GM18507 (cell line): ENCODE results near the gene TNFRSF13B.
"Not testable (repeated sequence)": the region's sequence is repeated elsewhere in the genome, so short reads cannot be mapped to it uniquely, and the experiment has no call there.

Experiments used
- DNase-seq: peaks from one replicate; pipeline ENCODE4 v3.0.0; 2011; ENCODE audit warnings: low read depth; ENCODE audit not compliant: insufficient read length; ENCODE audit errors: extremely low spot score
- FAIRE-seq: peaks from 2 replicates; lab custom pipeline; 2011; peaks lifted over from hg19 to GRCh38; lab: Jason Lieb, UNC

TNFRSF13B gene

DNA sequence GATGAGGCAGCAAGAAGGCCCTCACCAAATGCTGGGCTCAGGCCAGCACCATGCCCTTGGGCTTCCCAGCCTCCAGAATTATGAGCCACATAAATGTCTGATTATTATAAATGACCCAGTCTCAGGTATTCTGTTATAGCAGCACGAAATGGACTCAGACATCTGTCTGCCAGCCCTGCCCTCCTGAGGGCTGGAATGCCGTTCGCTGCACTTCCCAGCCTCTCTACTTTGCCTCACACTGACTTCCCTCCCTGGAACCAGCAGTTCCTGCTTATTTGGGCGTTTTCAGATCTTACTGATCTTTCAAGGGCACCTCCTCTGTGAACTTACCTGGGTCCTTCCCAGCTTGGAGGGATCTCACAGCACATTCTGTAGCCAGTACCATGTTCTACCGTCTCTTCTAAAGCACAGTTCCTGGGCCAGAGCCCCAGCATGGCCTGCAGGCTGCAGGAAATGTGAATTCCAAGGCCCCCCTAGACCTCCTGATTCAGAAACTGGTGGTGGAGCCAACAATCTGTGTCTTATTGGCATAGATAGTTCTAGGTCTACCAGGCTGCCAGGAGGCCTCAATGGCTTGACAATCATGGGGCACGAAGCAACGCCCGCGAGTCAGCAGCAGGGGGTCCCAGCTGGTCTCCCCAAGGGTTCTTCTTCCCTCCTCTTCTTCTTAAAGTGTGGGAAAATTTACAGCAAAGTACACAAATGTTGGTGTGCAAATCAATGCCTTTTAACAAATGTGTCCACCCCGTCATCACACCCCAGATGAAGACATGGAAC is 36.9 kb upstream of the TNFRSF13B start:
- FAIRE-seq, DNase-seq: not testable (repeated sequence)

GRCh38 chr17:17007891-17008290 is 36.0 kb upstream of the TNFRSF13B start:
- not testable (repeated sequence) for DNase-seq, FAIRE-seq

DNA sequence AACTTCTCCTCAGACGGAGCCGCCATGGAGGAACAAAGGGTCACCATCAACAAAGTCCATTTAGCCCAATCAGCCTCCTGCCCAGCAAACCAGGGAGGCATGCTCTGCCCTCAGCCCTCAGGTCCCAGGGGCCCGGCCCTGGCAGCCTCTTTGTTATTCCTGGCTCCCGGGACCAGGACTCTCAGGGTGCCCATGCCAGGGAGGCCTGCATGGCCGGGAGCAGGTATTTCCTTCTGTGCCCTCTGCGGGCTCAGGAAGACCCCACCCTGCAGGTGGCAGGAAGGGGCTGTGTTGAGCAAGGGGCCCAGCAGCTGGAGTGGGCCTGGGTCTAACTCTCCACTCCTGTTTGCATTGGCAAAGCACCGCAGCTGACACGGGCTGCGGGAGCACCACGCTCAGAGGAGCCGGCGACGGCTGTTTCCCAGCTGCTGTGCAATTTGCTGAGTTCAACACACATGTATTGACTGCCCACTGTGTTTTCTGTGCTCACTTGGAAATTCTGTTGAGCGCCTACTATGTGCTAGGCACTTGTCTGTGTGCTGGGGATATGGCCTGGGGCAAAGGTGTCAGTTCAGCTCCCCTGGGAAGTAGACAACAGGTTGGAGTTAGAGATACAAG is 33.2 kb upstream of the TNFRSF13B start:
- not testable (repeated sequence) for FAIRE-seq, DNase-seq

- FAIRE-seq (no peak), DNase-seq (no peak)
Measured at GRCh38 chr17:17004251-17004996, 32.5 kb upstream of the TNFRSF13B start.

- not testable (repeated sequence) for DNase-seq, FAIRE-seq
Measured at GRCh38 chr17:17002731-17003715, 31.1 kb upstream of the TNFRSF13B start.

- DNase-seq = peak; percentile 71
- FAIRE-seq = peak; percentile 88
Measured at GRCh38 chr17:17001874-17002520, 30.1 kb upstream of the TNFRSF13B start.

GRCh38 chr17:17001076-17001777 is 29.3 kb upstream of the TNFRSF13B start:
- DNase-seq (no peak), FAIRE-seq (no peak)

- FAIRE-seq = no peak
- no peak for DNase-seq
Measured at GRCh38 chr17:16999931-17000625, 28.2 kb upstream of the TNFRSF13B start.

DNA sequence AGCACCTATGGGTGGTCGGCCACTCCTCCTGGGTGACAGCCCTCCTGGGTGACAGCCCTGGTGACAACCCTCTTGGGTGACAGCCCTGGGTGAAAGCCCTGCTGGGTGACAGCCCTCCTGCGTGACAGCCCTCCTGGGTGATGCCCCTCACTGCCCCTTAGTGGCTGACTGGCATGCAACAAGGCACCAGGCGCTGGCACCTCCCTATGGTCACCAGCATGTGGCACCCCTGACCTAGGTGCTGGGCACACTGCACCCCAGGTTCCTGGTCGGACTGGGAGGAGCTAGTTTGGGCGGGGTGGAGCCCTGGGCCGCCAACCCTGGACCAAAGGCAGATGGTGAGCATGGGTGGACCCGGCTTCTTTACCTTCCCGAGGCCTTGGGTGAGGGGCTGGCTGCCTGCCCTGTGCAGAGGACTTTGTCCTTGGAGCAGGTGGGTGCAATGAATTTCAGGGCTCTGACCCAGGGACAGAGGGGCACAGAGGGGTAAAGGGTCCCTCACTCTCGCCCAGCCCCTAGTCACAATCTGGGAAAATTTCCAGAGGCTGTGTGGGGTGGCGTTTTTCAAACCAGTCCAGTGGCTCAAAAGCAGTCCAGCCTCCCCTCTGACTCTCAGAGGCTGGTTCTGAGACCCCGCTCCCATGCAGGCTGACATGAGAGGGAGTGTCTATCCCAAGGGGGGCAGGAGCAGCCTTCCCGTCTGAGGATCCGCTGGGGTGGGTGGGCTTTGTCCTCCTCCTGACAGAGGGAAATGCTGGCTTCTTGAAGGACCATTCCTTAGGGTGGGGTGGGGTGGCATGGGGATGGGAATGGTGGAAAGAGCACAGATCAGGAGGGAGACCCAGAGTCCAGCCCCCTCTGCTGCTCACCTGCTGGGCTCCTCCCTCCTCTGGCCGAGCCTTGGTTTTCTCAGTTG is 25.9 kb upstream of the TNFRSF13B start:
- FAIRE-seq (peak; percentile 86), DNase-seq (no peak)

- FAIRE-seq, DNase-seq: not testable (repeated sequence)
Measured at GRCh38 chr17:16996726-16997125, 24.8 kb upstream of the TNFRSF13B start.

GRCh38 chr17:16995930-16996329 is 24.0 kb upstream of the TNFRSF13B start:
- DNase-seq = no peak
- no peak for FAIRE-seq

DNA sequence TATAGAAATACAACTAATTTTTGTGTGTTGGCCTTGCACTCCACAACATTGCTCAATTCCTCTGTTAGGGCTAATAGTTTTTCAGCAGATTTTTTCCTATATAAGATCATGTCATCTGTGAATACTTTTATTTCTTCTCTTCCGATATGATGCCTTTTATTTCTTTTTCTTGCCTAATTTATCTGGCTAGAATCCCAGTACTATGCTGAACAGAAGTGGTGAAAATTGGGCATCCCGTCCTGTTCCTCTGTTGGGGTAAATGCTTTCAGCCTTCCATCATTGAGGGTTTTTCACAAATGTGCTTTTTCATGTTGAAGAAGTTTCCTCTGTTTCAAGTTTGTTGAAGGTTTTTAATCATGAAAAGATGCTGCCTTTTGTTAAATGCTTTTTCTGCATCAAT is 22.7 kb upstream of the TNFRSF13B start:
- no peak for FAIRE-seq
- no peak for DNase-seq

DNA sequence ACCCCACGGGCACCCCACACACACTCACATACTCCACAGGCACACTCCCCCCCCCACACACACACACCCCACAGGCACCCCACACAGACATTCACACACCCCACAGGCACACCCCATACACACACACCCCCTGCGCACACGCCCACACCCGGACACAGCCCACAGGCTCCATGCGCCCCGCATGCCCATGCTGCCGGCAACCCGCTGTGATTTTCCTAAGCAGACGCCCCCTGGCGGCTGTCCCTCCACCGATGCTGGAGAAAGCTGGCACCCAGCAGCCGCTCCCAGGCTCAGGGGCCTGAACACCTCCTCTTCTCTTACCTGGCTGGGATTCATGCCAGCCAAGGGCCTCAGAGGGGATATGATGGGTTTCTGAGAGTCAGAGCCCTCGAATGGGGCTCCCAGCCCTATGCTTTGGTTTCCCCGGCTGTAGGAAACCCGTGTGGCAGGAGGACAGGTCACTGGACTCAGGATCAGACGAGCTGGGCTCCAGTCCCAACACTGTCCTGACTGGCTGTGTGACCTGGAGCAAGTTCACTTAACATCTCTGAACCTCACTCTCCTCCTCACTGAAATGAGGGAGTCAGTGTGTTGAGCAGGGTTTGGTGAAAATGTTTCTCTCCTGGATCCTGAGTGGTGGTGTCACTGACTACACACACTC is 19.6 kb upstream of the TNFRSF13B start:
- peak; percentile 83 for FAIRE-seq
- no peak for DNase-seq

DNA sequence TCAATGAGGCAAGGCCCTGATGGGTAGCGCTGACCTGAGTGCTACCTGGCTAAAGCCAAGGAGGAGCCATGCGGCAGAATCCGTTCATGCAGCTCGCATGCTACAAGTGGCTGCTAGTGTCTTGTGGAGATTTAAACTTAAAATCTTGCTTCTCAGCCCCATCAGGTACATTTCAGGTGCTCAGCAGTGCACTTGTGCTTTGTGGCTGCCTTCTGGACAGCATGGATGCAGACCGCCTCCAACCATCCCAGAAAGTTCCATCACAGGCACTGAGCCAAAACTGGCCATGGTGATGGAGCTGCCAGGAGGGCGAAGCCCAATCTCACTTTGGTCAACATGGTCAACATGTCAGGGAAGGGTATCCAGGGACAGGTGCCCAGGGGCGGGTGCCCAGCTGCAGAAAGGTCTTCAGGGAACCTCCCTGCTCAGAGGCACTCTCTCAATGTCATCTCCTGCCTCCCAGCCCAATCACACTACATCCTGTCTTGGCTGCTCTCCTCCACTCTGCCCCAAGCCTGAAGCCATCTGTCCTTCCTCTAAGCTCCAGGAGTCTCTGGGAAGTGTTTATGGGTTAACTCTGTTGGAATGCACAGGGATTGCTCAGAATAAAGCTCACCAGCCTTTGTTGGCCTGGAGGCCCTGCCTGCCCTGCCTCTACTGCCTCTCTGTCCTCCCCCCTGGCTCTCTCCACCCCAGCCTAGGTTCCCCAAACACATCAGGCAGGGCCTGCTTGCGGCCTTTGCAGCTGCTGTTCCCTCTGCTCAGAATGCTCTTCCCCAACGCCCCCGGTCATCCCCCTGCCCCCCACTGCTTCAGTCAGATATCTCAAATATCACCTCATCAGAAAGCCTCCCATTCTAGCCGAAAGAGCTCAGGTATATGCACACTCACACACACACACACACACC is 18.3 kb upstream of the TNFRSF13B start:
- FAIRE-seq (no peak), DNase-seq (no peak)
